K562 (cell line): ENCODE measurements around the gene EIF3I. TPM values are rescaled to one million over a fixed set of nuclear protein-coding genes. Genes with fewer than 3 reads are reported as not detected.

Experiments used
- ATAC-seq: fragments of 200-7000 bp; cut with Tn5 transposase; 3 replicates; pipeline ENCODE4 v1.9.1; 2020; ENCODE audit warnings: moderate library complexity
- BruUV-seq: library from RNA; stranded (reverse); fragments of 400-500 nt; replicated peaks from 2 replicates; lab custom pipeline; 2021; lab: Mats Ljungman, UMichigan
- CTCF ChIA-PET: fragments of 300-600 bp; formaldehyde crosslinking; extraction: SDS; loops from one replicate; lab custom pipeline; 2021; ENCODE audit warnings: low intra/inter-chr PET ratio; lab: Yijun Ruan, JAX
- POLR2A ChIA-PET: fragments of 300-600, 350-650 bp; sonication (Branson Sonifier 250); formaldehyde crosslinking; extraction: SDS; loops from one replicate; lab custom pipeline; 2021; ENCODE audit warnings: antibody characterized with exemption, inconsistent platforms; lab: Yijun Ruan, JAX
- DNase-seq, 4 experiments: peaks; one replicate each; pipeline versions ENCODE4 v3.0.0 to v3.0.0-alpha.2; 2011 to 2018; ENCODE audit warnings: low spot score in 3 of 4, mixed read lengths in 3 of 4; ENCODE audit errors: extremely low read depth in 1 of 4
- FAIRE-seq: peaks from 2 replicates; lab custom pipeline; 2011; peaks lifted over from hg19 to GRCh38; lab: Jason Lieb, UNC
- H2AFZ ChIP-seq: 2 replicates; pipeline ENCODE4 v1.6.0; 2011; ENCODE audit warnings: low read depth, low read length, control low read depth, inconsistent platforms
- H3K27ac ChIP-seq: fragments of 200-600 bp; 3 replicates; pipeline ENCODE4 v1.8.0; 2011; ENCODE audit warnings: low read depth, mild to moderate bottlenecking, control low read depth, inconsistent platforms, low read length, moderate library complexity, mixed read lengths; ENCODE audit errors: extremely low read depth
- H3K27me3 ChIP-seq, 2 experiments: fragments of 300-600 bp in 1 of 2; 2 replicates in 1 of 2; 3 replicates in 1 of 2; pipeline versions ENCODE4 v1.6.0 to v1.8.0; 2011; ENCODE audit warnings: inconsistent platforms in 2 of 2, low read length in 2 of 2, mild to moderate bottlenecking in 1 of 2, mixed read lengths in 1 of 2, moderate library complexity in 1 of 2; ENCODE audit not compliant: control insufficient read depth in 2 of 2, insufficient read depth in 2 of 2
- H3K36me3 ChIP-seq: fragments of 300-600 bp; 3 replicates; pipeline ENCODE4 v1.8.0; 2011; ENCODE audit warnings: mild to moderate bottlenecking, low read length, inconsistent platforms; ENCODE audit not compliant: control insufficient read depth, insufficient read depth
- H3K4me1 ChIP-seq, 2 experiments: fragments of 200-600 bp in 1 of 2; replicated peaks in 1 of 2; 2 replicates in 1 of 2; 3 replicates in 1 of 2; pipeline versions ENCODE4 v1.5.1 to v1.8.0; 2011; ENCODE audit warnings: inconsistent platforms in 2 of 2, low read length in 2 of 2, mild to moderate bottlenecking in 1 of 2, mixed read lengths in 1 of 2, moderate library complexity in 1 of 2; ENCODE audit not compliant: control insufficient read depth in 2 of 2, insufficient read depth in 2 of 2
- H3K4me2 ChIP-seq: 2 replicates; pipeline ENCODE4 v1.6.1; 2011; ENCODE audit warnings: low read length, control low read depth, inconsistent platforms, mixed read lengths; ENCODE audit not compliant: insufficient read depth
- H3K4me3 ChIP-seq: fragments of 200-600 bp; sonication (generic), shearing (Covaris generic); 2 replicates; pipeline ENCODE4 v1.5.1; 2016; ENCODE audit warnings: control low read depth, inconsistent platforms
- H3K79me2 ChIP-seq: fragments of 200-600 bp; 3 replicates; pipeline ENCODE4 v1.8.0; 2011; ENCODE audit warnings: low read length, inconsistent platforms; ENCODE audit not compliant: control insufficient read depth, insufficient read depth
- H3K9ac ChIP-seq, 2 experiments: 2 replicates each; pipeline versions ENCODE4 v1.6.0 to v1.6.1; 2011; ENCODE audit warnings: low read depth in 2 of 2, low read length in 2 of 2, control low read depth in 1 of 2, inconsistent platforms in 1 of 2, mild to moderate bottlenecking in 1 of 2, mixed read lengths in 1 of 2; ENCODE audit not compliant: insufficient read depth in 1 of 2
- H3K9me1 ChIP-seq: one replicate; pipeline ENCODE4 v1.6.0; 2011; ENCODE audit warnings: inconsistent platforms, mild to moderate bottlenecking, low read length, moderate library complexity; ENCODE audit not compliant: control insufficient read depth, insufficient read depth
- H3K9me3 ChIP-seq: replicated peaks from 2 replicates; pipeline ENCODE4 v1.5.1; 2011; ENCODE audit warnings: low read depth, low read length, inconsistent platforms; ENCODE audit not compliant: control insufficient read depth, insufficient read depth
- H4K20me1 ChIP-seq: replicated peaks from 2 replicates; pipeline ENCODE4 v1.6.1; 2011; ENCODE audit warnings: low read length, inconsistent platforms, mixed read lengths; ENCODE audit not compliant: control insufficient read depth, insufficient read depth
- FOXM1 ChIP-seq, 2 experiments: fragments of 450-650 bp in 1 of 2; sonication (generic) in 1 of 2; formaldehyde crosslinking in 1 of 2; IDR thresholded peaks; 2 replicates each; pipeline versions ENCODE4 v1.6.1 to v1.9.0; 2017 to 2022; ENCODE audit warnings: low read depth in 2 of 2, mild to moderate bottlenecking in 2 of 2, missing genetic modification reagents in 1 of 2, moderate library complexity in 1 of 2
- HOXB6 ChIP-seq: fragments of 250-450 bp; sonication (Bioruptor Pico); IDR thresholded peaks from 2 replicates; pipeline ENCODE4 v1.5.1; 2022; ENCODE audit warnings: mild to moderate bottlenecking, borderline replicate concordance
- PPARD ChIP-seq: fragments of 250-450 bp; sonication (Bioruptor Pico); IDR thresholded peaks from 2 replicates; pipeline ENCODE4 v1.8.0; 2022; ENCODE audit warnings: inconsistent platforms, mild to moderate bottlenecking, moderate library complexity
- PURB ChIP-seq: sonication (generic); formaldehyde crosslinking; IDR thresholded peaks from 2 replicates; pipeline ENCODE4 v1.9.0; 2021; ENCODE audit warnings: low read depth, mild to moderate bottlenecking, missing genetic modification reagents
- RBFOX2 ChIP-seq: fragments of 200-400 bp; formaldehyde crosslinking; IDR thresholded peaks from 2 replicates; pipeline ENCODE4 v1.6.1; 2017; ENCODE audit warnings: low read depth, mild to moderate bottlenecking, low read length, moderate library complexity
- TCF7 ChIP-seq: sonication (generic); IDR thresholded peaks from 2 replicates; pipeline ENCODE4 v1.6.1; 2016; ENCODE audit warnings: antibody characterized with exemption, borderline replicate concordance
- ZNF316 ChIP-seq: fragments of 450-650 bp; IDR thresholded peaks from 2 replicates; pipeline ENCODE4 v1.6.1; 2016
- ZNF561 ChIP-seq: fragments of 450-650 bp; formaldehyde crosslinking; conservative IDR thresholded peaks from 2 replicates; pipeline ENCODE4 v1.4.0; 2020; ENCODE audit warnings: mild to moderate bottlenecking, moderate library complexity
- WGBS: fragments of 100-300 bp; shearing (Covaris generic); methylation state at CpG from one replicate; pipeline ENCODE4 v1.1.6; 2016; ENCODE audit warnings: low coverage, mixed read lengths; ENCODE audit not compliant: insufficient coverage; ENCODE audit errors: missing lambda C conversion rate; 5-methylcytosine and 5-hydroxymethylcytosine counted together
- in situ Hi-C: fragments of 300-500 bp; cut with MboI; formaldehyde crosslinking; loops from 4 replicates; pipeline ENCODE4 v1.15.0; 2018; ENCODE audit warnings: inconsistent platforms, mixed read lengths
- intact Hi-C: fragments of 100-400 bp; cut with micrococcal nuclease; formaldehyde crosslinking; loops from 2 replicates; pipeline ENCODE4 v1.14.2; 2022
- polyA plus RNA-seq, 8 experiments: library from polyadenylated mRNA; depleted of rRNA in 4 of 8; stranded (reverse) in 5 of 8; unstranded in 3 of 8; fragments of >200 nt; fragmentation: Nextera tagmentation in 2 of 8; fragmentation: Illumina TruSeq in 1 of 8; extraction: Ambion mirVana in 2 of 8; extraction: Trizol in 1 of 8; gene quantifications; 2 replicates each; pipeline versions ENCODE4 v1.2.1 to v1.2.3, GENCODE V29; 2011 to 2014; ENCODE audit warnings: inconsistent platforms in 1 of 8, missing spikeins in 1 of 8
- total RNA-seq, 7 experiments: library from RNA; depleted of rRNA in 6 of 7; stranded (reverse); fragments of >200 nt in 6 of 7; fragmentation: Illumina TruSeq in 2 of 7; extraction: Trizol in 2 of 7; gene quantifications; 2 replicates each; pipeline versions ENCODE4 v1.2.1 to v1.2.3, GENCODE V29; 2011 to 2021; ENCODE audit warnings: low replicate concordance in 1 of 7
- TF ChIP-seq, protein P1 (sequence below), 2 experiments: fragments of 450-650 bp in 1 of 2; sonication (generic) in 1 of 2; formaldehyde crosslinking in 1 of 2; IDR thresholded peaks in 1 of 2; conservative IDR thresholded peaks in 1 of 2; 2 replicates each; pipeline versions ENCODE4 v1.6.1 to v1.8.1; 2016 to 2023; ENCODE audit warnings: mild to moderate bottlenecking in 2 of 2, moderate library complexity in 2 of 2, inconsistent platforms in 1 of 2, missing genetic modification reagents in 1 of 2

Gene EIF3I
- total and polyA plus RNA-seq, 9 of the 15 experiments (the other 6 are each of a cell fraction or from before 2014, with no cell fraction given): 414 to 1,526 (median 635) TPM

DNA sequence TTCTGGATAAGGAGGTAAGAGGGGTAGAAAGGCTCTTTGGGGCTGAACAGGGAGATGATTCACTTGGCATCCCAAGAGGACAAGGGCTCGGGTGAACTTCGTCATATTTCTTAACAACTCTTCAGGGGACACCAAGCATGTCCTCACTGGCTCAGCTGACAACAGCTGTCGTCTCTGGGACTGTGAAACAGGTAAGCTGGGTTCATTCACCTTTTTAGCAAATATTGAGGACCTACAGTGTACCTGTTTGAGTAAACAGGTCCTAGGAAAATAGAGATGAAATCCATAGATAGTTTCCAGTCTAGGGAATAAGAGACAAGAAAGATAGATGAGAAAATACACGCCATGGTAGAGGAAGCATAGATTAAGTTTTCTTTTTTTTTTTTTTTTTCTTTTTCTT is 2.1 kb downstream of the EIF3I start:
- CTCF ChIA-PET: interaction anchor here (0.6 kb wide), 1 partner anchor 192 kb away, joined by 4 read pairs; no protein-coding TSS in a partner anchor
- H3K9ac ChIP-seq: peak overlapping the region; percentile 67 to 96; a peak in 1 of 4 replicates
- no peak overlapping the region for H3K4me3 ChIP-seq
- H3K27me3 ChIP-seq: no peaks in the 10 kb centered on the region
- POLR2A ChIA-PET: interaction anchor here (0.9 to 6.5 kb wide), 4 partner anchors 8 to 11 kb away, joined by 3 to 40 read pairs (median 4); no protein-coding TSS in a partner anchor
- peaks cover 49% of the 10 kb centered on the region for H3K79me2 ChIP-seq
- H2AFZ ChIP-seq: no peak overlapping the region
- H4K20me1 ChIP-seq: no peaks in the 10 kb centered on the region
- no peak for FAIRE-seq
- DNase-seq: no peak
- in situ Hi-C loops: no loop called here
- no peaks in the 10 kb centered on the region for H3K9me3 ChIP-seq
- H3K4me1 ChIP-seq: peaks cover 19 to 22% of the 10 kb centered on the region in 2 experiments; a peak in 4 of 5 replicates
- peaks cover 66% of the 10 kb centered on the region for H3K36me3 ChIP-seq
- H3K4me2 ChIP-seq: peak overlapping the region; percentile 98; the same call in 1 of the 2 replicates
- BruUV-seq: no TSS peak
- TF ChIP-seq ZNF316 (no peak), PURB (CRISPR knock-in tag) (no peak), HOXB6 (CRISPR knock-in tag) (no peak), TCF7 (no peak), FOXM1 (IDR thresholded peaks at IDR 0.05; ENCODE audit: low read depth) (no peak), FOXM1 (CRISPR knock-in tag; IDR thresholded peaks at IDR 0.05; ENCODE audit: low read depth) (0 out of 2 replicates have a peak, but pooled peaks have one; percentile 56), PPARD (CRISPR knock-in tag) (no peak), RBFOX2 (0 out of 2 replicates have a peak, but pooled peaks have one; percentile 22), ZNF561 (CRISPR knock-in tag) (no peak)
- TF ChIP-seq, protein P1, sequence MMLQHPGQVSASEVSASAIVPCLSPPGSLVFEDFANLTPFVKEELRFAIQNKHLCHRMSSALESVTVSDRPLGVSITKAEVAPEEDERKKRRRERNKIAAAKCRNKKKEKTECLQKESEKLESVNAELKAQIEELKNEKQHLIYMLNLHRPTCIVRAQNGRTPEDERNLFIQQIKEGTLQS (IDR thresholded peaks at IDR 0.05): no peak
- TF ChIP-seq, protein P1 (CRISPR knock-in tag; conservative IDR thresholded peaks at IDR 0.05): 0 out of 2 replicates have a peak, but pooled peaks have one; percentile 30
- 92% methylated on average over 4 of the region's 4 CpGs for WGBS
- no peaks in the 10 kb centered on the region for H3K9me1 ChIP-seq
- H3K27ac ChIP-seq: peak overlapping the region; percentile 50; the same call in 1 of the 3 replicates
- intact Hi-C loops: no loop called here
- no peak for ATAC-seq
